A549 (cell line): ENCODE data around the gene MEF2C.

Experiments
- BHLHE40 ChIP-seq: IDR thresholded peaks from 2 replicates; pipeline ENCODE4 v1.6.1; 2012; ENCODE audit warnings: low read depth, low read length, inconsistent platforms
- JUN ChIP-seq, 2 experiments: fragments of >200 bp; sonication (Bioruptor Twin); formaldehyde crosslinking; IDR thresholded peaks; 2 replicates in 1 of 2; 3 replicates in 1 of 2; pipeline ENCODE4 v1.6.1; 2016 to 2017
- PHF8 ChIP-seq: fragments of 200-600 bp; sonication (generic); IDR thresholded peaks from 2 replicates; pipeline ENCODE4 v1.6.1; 2016; ENCODE audit warnings: low read depth, mild to moderate bottlenecking, antibody characterized with exemption, moderate library complexity, borderline replicate concordance
- TF ChIP-seq, protein P1 (sequence below): fragments of >200 bp; sonication (Bioruptor Twin); formaldehyde crosslinking; IDR thresholded peaks from 3 replicates; pipeline ENCODE4 v1.5.1; 2016

DNA sequence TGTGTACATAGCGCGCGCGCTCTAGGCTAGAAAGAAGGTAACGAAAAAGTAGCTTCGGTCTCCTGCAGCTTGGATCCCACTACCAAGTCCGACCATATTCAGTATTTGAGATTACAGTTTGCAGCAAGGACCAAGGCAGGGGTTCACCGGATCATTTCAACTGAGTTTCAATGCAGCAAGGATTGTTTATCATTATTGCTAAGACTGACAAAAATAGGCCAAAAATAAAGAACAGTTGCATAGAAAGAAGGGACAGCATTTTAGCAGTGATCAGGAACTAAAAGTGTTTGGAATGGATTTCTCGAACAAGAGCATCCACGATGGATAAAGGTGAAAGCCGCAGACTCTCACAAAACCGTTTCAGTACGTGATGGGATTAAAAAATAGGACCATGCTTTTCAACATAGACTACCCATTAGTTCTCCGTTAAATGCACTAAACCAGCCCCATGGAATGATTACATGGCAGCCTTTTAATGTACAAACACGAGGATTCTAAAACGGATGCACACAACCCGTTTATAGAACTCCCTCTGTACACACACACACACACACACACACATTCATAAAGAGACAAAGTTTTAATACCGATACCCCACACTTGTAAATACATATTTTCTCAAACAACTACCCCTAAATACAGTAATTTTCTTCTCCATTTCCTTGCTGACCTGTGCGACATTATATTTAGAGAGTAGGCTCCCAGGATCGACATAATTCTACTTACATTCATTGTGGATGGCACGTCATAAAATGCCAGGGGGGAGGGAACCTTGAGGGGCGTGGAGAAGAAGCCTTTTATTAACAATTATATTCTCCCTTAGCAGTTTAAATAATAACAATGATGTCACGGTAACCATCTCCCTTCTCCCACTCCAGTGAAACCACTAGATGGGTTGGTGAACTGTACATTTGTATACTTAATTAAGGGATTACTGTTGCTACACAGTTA is 197.1 kb downstream of the MEF2C start:
- TF ChIP-seq JUN (IDR thresholded peaks at IDR 0.05) (no peak), PHF8 (no peak), BHLHE40 (no peak)
- TF ChIP-seq, protein P1, sequence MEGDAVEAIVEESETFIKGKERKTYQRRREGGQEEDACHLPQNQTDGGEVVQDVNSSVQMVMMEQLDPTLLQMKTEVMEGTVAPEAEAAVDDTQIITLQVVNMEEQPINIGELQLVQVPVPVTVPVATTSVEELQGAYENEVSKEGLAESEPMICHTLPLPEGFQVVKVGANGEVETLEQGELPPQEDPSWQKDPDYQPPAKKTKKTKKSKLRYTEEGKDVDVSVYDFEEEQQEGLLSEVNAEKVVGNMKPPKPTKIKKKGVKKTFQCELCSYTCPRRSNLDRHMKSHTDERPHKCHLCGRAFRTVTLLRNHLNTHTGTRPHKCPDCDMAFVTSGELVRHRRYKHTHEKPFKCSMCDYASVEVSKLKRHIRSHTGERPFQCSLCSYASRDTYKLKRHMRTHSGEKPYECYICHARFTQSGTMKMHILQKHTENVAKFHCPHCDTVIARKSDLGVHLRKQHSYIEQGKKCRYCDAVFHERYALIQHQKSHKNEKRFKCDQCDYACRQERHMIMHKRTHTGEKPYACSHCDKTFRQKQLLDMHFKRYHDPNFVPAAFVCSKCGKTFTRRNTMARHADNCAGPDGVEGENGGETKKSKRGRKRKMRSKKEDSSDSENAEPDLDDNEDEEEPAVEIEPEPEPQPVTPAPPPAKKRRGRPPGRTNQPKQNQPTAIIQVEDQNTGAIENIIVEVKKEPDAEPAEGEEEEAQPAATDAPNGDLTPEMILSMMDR, result no peak
